ENCODE data around the gene SCAMP5. TPM values are rescaled to one million over a fixed set of nuclear protein-coding genes. Genes with fewer than 3 reads are reported as not detected.

SCAMP5 gene
- total and polyA plus RNA-seq, 5 experiments from 2014 or later = 0.09 to 0.36 (median 0.21) TPM; not detected in 1

DNA sequence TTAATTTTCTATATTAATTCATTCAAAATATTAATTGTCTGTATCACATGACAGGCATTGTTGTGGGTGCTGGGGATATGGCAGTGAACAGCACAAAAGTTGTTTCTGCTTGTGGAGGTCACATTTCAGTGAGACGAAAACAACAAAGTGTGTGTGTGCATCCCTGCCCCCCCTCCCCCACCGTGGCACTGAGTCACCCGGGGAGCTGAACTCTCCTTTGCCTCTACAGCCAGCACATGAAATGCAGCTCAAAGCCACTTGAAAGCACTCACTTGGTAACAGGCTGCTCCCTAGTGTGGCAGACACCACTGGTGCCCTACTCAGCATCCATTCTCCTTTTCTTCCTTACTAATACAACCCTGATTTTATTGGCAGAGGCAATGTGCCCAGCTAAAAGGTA is 16.9 kb upstream of the SCAMP5 start:
- peak in 2 of 10 donors; percentile 51 to 67 for DNase-seq
- Mint-ChIP-seq H3K36me3 (no peaks in the 10 kb centered on the region), H3K4me1 (peaks cover 0 to 3% (median under 1%) of the 10 kb centered on the region in 4 donors), H3K4me3 (no peak overlapping the region), H3K9me3 (no peaks in the 10 kb centered on the region), H3K27me3 (peaks cover under 1 to 11% (median 10%) of the 10 kb centered on the region in 5 donors), H3K27ac (no peak overlapping the region)
- POLR2A ChIA-PET = no interaction called here
- peak; percentile 62 to 73 for ATAC-seq

GRCh38 chr15:74982183-74982582 is 13.2 kb upstream of the SCAMP5 start:
- Mint-ChIP-seq H3K36me3 (no peaks in the 10 kb centered on the region), H3K9me3 (no peaks in the 10 kb centered on the region), H3K27me3 (peaks cover 6 to 28% (median 12%) of the 10 kb centered on the region in 5 donors), H3K4me1 (peaks cover 0 to 6% (median 2%) of the 10 kb centered on the region in 4 donors), H3K4me3 (no peak overlapping the region), H3K27ac (no peak overlapping the region)
- no peak for DNase-seq
- no peak for ATAC-seq
- POLR2A ChIA-PET = interaction anchor here (0.6 to 0.7 kb wide), 2 partner anchors 13 to 1050 kb away, joined by 3 read pairs; no protein-coding TSS in a partner anchor

- no peak for ATAC-seq
- no peak for DNase-seq
- Mint-ChIP-seq H3K27me3 (peaks cover 9 to 31% (median 12%) of the 10 kb centered on the region in 5 donors), H3K27ac (no peak overlapping the region), H3K4me3 (no peak overlapping the region), H3K36me3 (no peaks in the 10 kb centered on the region), H3K4me1 (peaks cover 0 to 6% (median 0%) of the 10 kb centered on the region in 4 donors), H3K9me3 (no peaks in the 10 kb centered on the region)
- POLR2A ChIA-PET = no interaction called here
Observed at GRCh38 chr15:74983725-74984231, 11.6 kb upstream of the SCAMP5 start.

DNA sequence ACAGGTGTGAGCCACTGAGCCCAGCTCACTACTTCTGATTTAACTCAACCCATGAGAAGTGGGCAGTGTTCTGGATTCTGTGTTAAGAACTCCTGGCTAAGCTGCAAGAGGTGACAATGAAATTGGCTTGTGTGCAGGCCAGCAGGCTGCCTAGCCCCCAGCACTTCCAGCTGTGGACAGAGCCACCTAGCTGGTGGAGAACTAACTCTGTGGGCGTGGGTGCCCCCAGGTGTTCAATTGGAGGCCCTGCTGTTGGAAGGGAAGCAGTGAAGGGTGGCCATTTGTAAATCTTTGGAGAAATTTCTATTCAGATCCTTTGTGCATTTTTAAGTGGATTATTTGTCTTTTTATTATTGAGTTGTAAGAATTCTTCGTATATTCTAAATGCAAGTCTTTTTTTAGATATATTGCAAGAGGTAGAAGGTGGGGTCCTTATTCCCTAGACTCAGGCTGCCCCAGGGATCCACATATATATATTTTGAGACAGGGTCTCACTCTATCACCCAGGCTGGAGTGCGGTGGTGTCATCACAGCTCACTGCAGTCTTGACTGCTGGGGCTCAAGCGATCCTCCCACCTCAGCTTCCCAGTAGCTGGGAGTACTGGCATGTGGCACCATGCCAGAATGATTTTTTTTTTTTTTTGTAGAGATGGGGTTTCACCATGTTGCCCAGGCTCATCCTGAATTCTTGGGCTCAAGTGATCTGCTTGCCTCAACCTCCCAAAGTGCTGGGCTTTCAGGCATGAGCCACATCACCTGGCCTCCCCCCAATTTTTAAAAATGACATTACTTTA is 7.2 kb upstream of the SCAMP5 start:
- no peaks in the 10 kb centered on the region for H3K9me3 Mint-ChIP-seq
- H3K4me3 Mint-ChIP-seq = no peak overlapping the region
- peaks cover 0 to 6% (median under 1%) of the 10 kb centered on the region in 4 donors for H3K4me1 Mint-ChIP-seq
- no peaks in the 10 kb centered on the region for H3K36me3 Mint-ChIP-seq
- POLR2A ChIA-PET = no interaction called here
- ATAC-seq = peak; percentile 75 to 83
- peak overlapping the region in 1 of 10 donors; percentile 55 for H3K27ac Mint-ChIP-seq
- DNase-seq = peak in 6 of 10 donors; percentile 18 to 64 (median 30)
- peaks cover 3 to 29% (median 12%) of the 10 kb centered on the region in 5 donors for H3K27me3 Mint-ChIP-seq

GRCh38 chr15:74989527-74989926 is 5.8 kb upstream of the SCAMP5 start:
- POLR2A ChIA-PET = no interaction called here
- ATAC-seq (no peak), DNase-seq (no peak)
- H3K36me3 Mint-ChIP-seq = no peaks in the 10 kb centered on the region
- H3K27ac Mint-ChIP-seq = no peak overlapping the region
- peaks cover 0 to 2% (median 0%) of the 10 kb centered on the region in 9 donors for H3K9me3 Mint-ChIP-seq
- H3K4me3 Mint-ChIP-seq = no peak overlapping the region
- peaks cover 0 to 2% (median under 1%) of the 10 kb centered on the region in 4 donors for H3K4me1 Mint-ChIP-seq
- H3K27me3 Mint-ChIP-seq = peaks cover 3 to 24% (median 7%) of the 10 kb centered on the region in 5 donors

DNA sequence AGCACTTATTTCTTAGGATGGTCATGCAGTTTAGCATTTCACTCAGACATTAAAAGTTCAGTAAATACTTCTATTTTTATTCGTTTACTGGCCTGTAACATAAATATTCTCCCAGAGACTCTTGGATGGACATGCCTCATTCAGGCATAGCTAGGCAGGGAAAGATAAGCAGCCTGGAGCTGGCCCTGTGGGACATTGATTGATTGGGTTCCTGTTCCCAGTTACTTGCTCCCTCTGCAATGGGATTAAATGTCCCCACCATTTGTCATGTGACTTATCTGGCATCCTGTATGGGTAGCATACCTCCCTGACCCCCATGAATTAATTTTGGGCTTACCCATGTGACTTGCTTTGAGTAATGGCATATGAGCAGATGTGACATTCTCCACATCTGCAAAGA is 2.7 kb upstream of the SCAMP5 start:
- Mint-ChIP-seq H3K4me1 (peaks cover 15 to 18% (median 16%) of the 10 kb centered on the region in 4 donors), H3K36me3 (peaks cover 0 to 3% (median 0%) of the 10 kb centered on the region in 3 donors), H3K27me3 (peaks cover 10 to 26% (median 16%) of the 10 kb centered on the region in 5 donors), H3K4me3 (no peak overlapping the region), H3K9me3 (peaks cover 0 to 11% (median 0%) of the 10 kb centered on the region in 9 donors), H3K27ac (no peak overlapping the region)
- DNase-seq = no peak
- POLR2A ChIA-PET = no interaction called here
- ATAC-seq = no peak

- ATAC-seq (no peak), DNase-seq (no peak)
- POLR2A ChIA-PET = interaction anchor here (1.0 kb wide), 1 partner anchor 29 kb away, joined by 4 read pairs; the partner anchor contains the start of gene PPCDC
- Mint-ChIP-seq H3K36me3 (peaks cover 0 to 5% (median 0%) of the 10 kb centered on the region in 3 donors), H3K27ac (peak overlapping the region in 2 of 10 donors; percentile 33 to 84), H3K4me3 (peak overlapping the region in 1 of 10 donors; percentile 38), H3K4me1 (peaks cover 15 to 18% (median 17%) of the 10 kb centered on the region in 4 donors), H3K27me3 (peaks cover 18 to 33% (median 31%) of the 10 kb centered on the region in 5 donors), H3K9me3 (peaks cover 0 to 11% (median 0%) of the 10 kb centered on the region in 9 donors)
Observed at GRCh38 chr15:74994236-74994635, 1.1 kb upstream of the SCAMP5 start.

- Mint-ChIP-seq H3K36me3 (peaks cover 0 to 5% (median 0%) of the 10 kb centered on the region in 3 donors), H3K27ac (peak overlapping the region in 3 of 10 donors; percentile 47 to 84 (median 71)), H3K4me3 (peak overlapping the region; percentile 77 to 94 (median 83)), H3K9me3 (peaks cover 0 to 11% (median 0%) of the 10 kb centered on the region in 9 donors), H3K4me1 (peaks cover 15 to 18% (median 17%) of the 10 kb centered on the region in 4 donors), H3K27me3 (peaks cover 19 to 37% (median 32%) of the 10 kb centered on the region in 5 donors)
- DNase-seq (no peak), ATAC-seq (no peak)
- POLR2A ChIA-PET = interaction anchor here (0.5 to 1.0 kb wide), 2 partner anchors 12 to 29 kb away, joined by 3 to 4 read pairs; partner anchors contain the start of gene PPCDC
Observed at GRCh38 chr15:74994685-74995084, 678 bp upstream of the SCAMP5 start.

DNA sequence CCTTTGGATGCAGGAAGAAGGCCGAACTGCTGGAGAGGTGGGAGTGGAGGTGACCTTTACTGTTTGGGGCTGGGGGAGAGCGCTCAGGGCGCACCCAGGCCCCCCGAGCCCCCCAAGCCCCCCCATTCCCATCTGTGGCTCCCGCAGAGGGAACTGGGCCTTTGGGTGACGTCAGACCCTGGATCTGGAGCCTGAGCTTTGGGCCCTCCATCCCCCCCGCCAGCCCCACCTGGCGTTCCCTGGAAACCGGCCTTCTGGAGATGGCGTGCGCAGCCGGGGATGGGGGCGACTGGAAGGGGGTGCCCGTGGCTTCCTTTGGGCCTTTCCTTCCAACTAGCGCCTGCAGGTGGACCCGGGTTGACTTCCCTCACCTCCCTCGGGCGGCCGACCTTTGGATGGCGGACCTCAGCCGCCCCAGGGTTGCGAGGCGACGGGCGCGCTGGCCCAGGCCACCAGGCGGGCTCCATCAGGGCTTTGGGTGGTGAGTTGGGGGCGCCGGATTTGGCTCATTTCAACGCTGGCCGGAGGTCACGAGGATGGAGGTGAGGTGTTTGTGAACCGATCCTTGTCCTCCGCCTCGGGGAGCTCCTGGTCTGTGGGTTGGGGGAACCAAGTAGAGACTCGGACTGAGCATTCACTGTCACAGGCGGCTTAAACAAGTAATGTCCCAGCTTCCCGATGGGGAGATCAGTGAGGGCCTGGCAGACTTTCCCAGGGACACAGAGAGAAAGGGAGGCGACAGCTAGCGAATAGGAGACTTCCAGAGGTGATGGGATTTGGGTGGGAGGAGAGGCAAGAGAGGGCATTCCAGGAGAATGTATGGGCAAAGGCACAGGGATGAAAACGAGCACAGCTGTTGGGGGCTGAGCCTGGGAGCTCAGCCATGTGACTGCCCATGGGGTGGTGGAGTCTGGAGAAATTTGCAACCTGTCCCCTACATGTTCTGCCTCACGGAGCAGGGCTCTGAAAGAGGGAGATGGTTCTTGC is 709 bp downstream of the SCAMP5 start:
- H3K4me3 Mint-ChIP-seq = peak overlapping the region; percentile 74 to 83 (median 80)
- ATAC-seq (no peak), DNase-seq (peak in 2 of 10 donors; percentile 4 to 5)
- peaks cover 21 to 48% (median 32%) of the 10 kb centered on the region in 5 donors for H3K27me3 Mint-ChIP-seq
- H3K36me3 Mint-ChIP-seq = peaks cover 0 to 5% (median 0%) of the 10 kb centered on the region in 3 donors
- H3K4me1 Mint-ChIP-seq = peaks cover 15 to 18% (median 17%) of the 10 kb centered on the region in 4 donors
- peaks cover 0 to 11% (median 0%) of the 10 kb centered on the region in 9 donors for H3K9me3 Mint-ChIP-seq
- POLR2A ChIA-PET = interaction anchor here (0.6 to 0.9 kb wide), 2 partner anchors 206 to 1741 kb away, joined by 3 read pairs; partner anchors contain the start of gene C15orf39
- peak overlapping the region in 3 of 10 donors; percentile 56 to 64 (median 61) for H3K27ac Mint-ChIP-seq

GRCh38 chr15:74997141-74997540 is 1.8 kb downstream of the SCAMP5 start:
- POLR2A ChIA-PET = no interaction called here
- DNase-seq (no peak), ATAC-seq (no peak)
- H3K27me3 Mint-ChIP-seq = peaks cover 21 to 55% (median 30%) of the 10 kb centered on the region in 5 donors
- H3K4me1 Mint-ChIP-seq = peaks cover 15 to 18% (median 17%) of the 10 kb centered on the region in 4 donors
- H3K27ac Mint-ChIP-seq = no peak overlapping the region
- peak overlapping the region in 4 of 10 donors; percentile 44 to 78 (median 73) for H3K4me3 Mint-ChIP-seq
- peaks cover 0 to 11% (median 0%) of the 10 kb centered on the region in 9 donors for H3K9me3 Mint-ChIP-seq
- H3K36me3 Mint-ChIP-seq = peaks cover 0 to 5% (median 0%) of the 10 kb centered on the region in 3 donors

DNA sequence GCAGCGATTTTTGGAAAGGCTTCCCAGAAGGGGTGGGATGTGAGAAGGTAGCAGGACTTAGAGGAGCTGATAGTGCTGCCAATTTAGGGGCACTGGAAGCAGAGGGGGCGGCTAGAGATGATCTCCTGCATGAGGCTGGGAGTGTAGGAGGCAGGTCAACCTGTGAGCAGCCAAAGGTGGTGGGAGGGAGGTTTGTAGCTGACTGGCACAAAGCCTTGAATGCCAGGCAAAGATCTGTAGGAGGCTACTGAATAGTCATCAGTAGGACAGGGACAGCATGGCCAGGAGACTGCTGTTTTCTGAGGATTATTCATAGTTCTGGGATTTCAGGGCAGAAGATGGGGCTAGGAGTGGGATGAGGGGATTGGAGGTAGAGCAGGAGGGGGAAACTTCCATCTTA is 2.2 kb downstream of the SCAMP5 start:
- ATAC-seq (no peak), DNase-seq (no peak)
- Mint-ChIP-seq H3K27me3 (peaks cover 21 to 59% (median 33%) of the 10 kb centered on the region in 5 donors), H3K36me3 (peaks cover 0 to 5% (median 0%) of the 10 kb centered on the region in 3 donors), H3K4me3 (peak overlapping the region in 4 of 10 donors; percentile 36 to 54 (median 46)), H3K9me3 (peaks cover 0 to 11% (median 0%) of the 10 kb centered on the region in 9 donors), H3K27ac (no peak overlapping the region), H3K4me1 (peaks cover 15 to 18% (median 17%) of the 10 kb centered on the region in 4 donors)
- POLR2A ChIA-PET = no interaction called here

Data from naive thymus-derived CD8-positive, alpha-beta T cell (primary cell).